Nephron progenitor cell (in vitro differentiated cells): ENCODE measurements around the gene RRH.

Source experiments
- DNase-seq: peaks from one replicate; pipeline ENCODE4 v3.0.0; 2021
- H3K27ac Mint-ChIP-seq: 2 replicates; pipeline ENCODE4 v1.8.0; 2021; ENCODE audit warnings: mild to moderate bottlenecking, moderate library complexity, mixed read lengths
- H3K27me3 Mint-ChIP-seq: 2 replicates; pipeline ENCODE4 v1.8.0; 2021; ENCODE audit warnings: mild to moderate bottlenecking, low read depth, mixed read lengths; ENCODE audit not compliant: poor library complexity
- H3K36me3 Mint-ChIP-seq: 2 replicates; pipeline ENCODE4 v1.8.0; 2021; ENCODE audit warnings: low read depth, mixed read lengths
- H3K4me1 Mint-ChIP-seq: 2 replicates; pipeline ENCODE4 v1.8.0; 2021; ENCODE audit warnings: mixed read lengths
- H3K4me3 Mint-ChIP-seq: 2 replicates; pipeline ENCODE4 v1.8.0; 2021; ENCODE audit warnings: mild to moderate bottlenecking, moderate library complexity, mixed read lengths
- H3K9me3 Mint-ChIP-seq: 2 replicates; pipeline ENCODE4 v1.8.0; 2021; ENCODE audit warnings: mild to moderate bottlenecking, moderate library complexity, mixed read lengths
- CTCF ChIP-seq: fragments of 200-600 bp; sonication (generic); IDR thresholded peaks from 2 replicates; pipeline ENCODE4 v1.5.0; 2021; ENCODE audit warnings: antibody characterized with exemption

Gene RRH

GRCh38 chr4:109801099-109801789, 26.5 kb upstream of the RRH start:
- no peak overlapping the region for H3K27ac Mint-ChIP-seq
- H3K27me3 Mint-ChIP-seq, result peaks cover 18% of the 10 kb centered on the region
- DNase-seq, result no peak
- H3K4me3 Mint-ChIP-seq, result no peak overlapping the region
- no peaks in the 10 kb centered on the region for H3K4me1 Mint-ChIP-seq
- peaks cover 9% of the 10 kb centered on the region for H3K9me3 Mint-ChIP-seq
- no peak for TF ChIP-seq CTCF
- no peaks in the 10 kb centered on the region for H3K36me3 Mint-ChIP-seq

GRCh38 chr4:109801895-109802319, 25.9 kb upstream of the RRH start, which contains the start of gene CFI:
CFI (minus strand) TSS chr4:109801999; CDS start chr4:109801971, 28 bp downstream.
- peaks cover 4% of the 10 kb centered on the region for H3K9me3 Mint-ChIP-seq
- H3K4me3 Mint-ChIP-seq, result no peak within 1 kb of the TSS
- H3K27me3 Mint-ChIP-seq, result peaks cover 18% of the 10 kb centered on the region
- no peaks in the 10 kb centered on the region for H3K36me3 Mint-ChIP-seq
- no peak within 1 kb of the TSS for H3K27ac Mint-ChIP-seq
- DNase-seq, result no peak
- H3K4me1 Mint-ChIP-seq, result no peaks in the 10 kb centered on the region
- no peak for TF ChIP-seq CTCF

GRCh38 chr4:109803924-109804571, 23.7 kb upstream of the RRH start:
- no peaks in the 10 kb centered on the region for H3K36me3 Mint-ChIP-seq
- H3K4me3 Mint-ChIP-seq, result no peak overlapping the region
- no peak overlapping the region for H3K27ac Mint-ChIP-seq
- H3K4me1 Mint-ChIP-seq, result no peaks in the 10 kb centered on the region
- TF ChIP-seq CTCF, result peak; percentile 23
- H3K9me3 Mint-ChIP-seq, result no peaks in the 10 kb centered on the region
- DNase-seq, result no peak
- peaks cover 18% of the 10 kb centered on the region for H3K27me3 Mint-ChIP-seq

DNA sequence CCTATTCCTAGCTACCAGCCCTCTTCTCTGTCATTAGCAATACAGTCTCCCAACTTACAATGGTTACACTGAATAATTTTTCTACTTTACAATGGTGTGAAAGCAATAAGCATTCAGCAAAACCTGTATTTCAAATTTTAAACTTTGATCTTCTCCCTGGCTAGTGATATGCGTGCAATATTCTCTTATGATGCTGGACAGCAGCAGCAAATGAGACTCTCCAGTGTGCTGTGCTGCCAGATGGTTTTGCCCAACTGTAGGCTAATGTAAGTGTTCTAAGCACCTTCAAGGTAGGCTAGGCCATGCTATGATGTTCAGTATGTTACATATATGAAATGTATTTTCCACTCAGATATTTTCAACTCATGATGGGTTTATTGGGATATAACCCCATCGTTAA, 18.1 kb upstream of the RRH start:
- Mint-ChIP-seq H3K9me3 (no peaks in the 10 kb centered on the region), H3K36me3 (no peaks in the 10 kb centered on the region), H3K4me3 (no peak overlapping the region), H3K27me3 (peaks cover 14% of the 10 kb centered on the region), H3K27ac (no peak overlapping the region), H3K4me1 (peaks cover 9% of the 10 kb centered on the region)
- TF ChIP-seq CTCF, result no peak
- DNase-seq, result no peak

GRCh38 chr4:109810552-109811387, 17.0 kb upstream of the RRH start:
- Mint-ChIP-seq H3K4me1 (peaks cover 15% of the 10 kb centered on the region), H3K4me3 (no peak overlapping the region), H3K27ac (no peak overlapping the region), H3K27me3 (peaks cover 11% of the 10 kb centered on the region), H3K36me3 (no peaks in the 10 kb centered on the region), H3K9me3 (no peaks in the 10 kb centered on the region)
- no peak for TF ChIP-seq CTCF
- no peak for DNase-seq
